Measurements from ENCODE around the gene BRI3BP. TPM values are rescaled to one million over a fixed set of nuclear protein-coding genes. Genes with fewer than 3 reads are reported as not detected.

The BRI3BP gene
- total RNA-seq, 1 donor from 2014 or later, result 4.9 TPM

DNA sequence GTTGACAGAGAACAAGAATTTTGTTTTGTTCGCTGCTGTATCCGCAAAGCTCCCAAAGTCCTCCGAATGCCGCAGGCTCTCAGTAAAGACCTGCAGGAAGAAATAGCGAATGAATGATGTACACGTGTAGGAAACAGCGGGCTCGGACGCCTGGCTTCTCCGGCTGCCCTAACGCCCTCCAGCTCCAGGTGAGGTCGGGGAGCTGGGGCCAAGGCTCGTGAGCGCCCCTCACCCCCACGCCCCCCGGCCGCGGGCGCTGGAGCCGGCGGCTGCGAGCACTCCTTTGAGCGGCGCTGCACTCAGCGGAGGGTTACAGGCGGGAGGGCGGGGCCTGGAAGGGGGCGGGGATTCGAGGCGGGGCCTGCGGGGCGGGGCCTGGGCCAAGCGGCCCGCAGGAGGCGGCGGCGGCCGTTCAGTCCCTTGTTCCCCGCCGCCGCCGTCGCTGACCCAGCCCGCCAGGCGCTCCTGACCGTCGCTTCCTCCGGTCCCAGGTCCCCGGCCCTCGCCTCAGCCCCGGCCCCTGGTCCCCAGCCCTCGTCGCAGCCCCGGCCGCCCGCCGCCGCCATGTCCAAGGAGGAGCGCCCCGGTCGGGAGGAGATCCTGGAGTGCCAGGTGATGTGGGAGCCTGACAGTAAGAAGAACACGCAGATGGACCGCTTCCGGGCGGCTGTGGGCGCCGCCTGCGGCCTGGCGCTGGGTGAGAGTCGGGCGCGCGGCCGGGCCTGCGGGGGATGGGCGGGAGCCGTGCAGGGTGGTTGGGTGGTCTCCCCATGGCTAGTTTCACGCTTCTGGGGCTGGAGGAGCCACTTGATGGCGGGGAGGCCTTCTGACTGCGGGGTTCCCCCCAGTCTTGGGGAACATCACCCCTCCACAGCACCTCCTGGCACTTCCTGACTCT lies 71.8 kb downstream of the BRI3BP start, which contains the start of gene AACS:
Gene AACS (plus strand): TSS at position 415 of the 898 bp plus-strand sequence. CDS start 150 bp downstream, at position 565.
- Mint-ChIP-seq H3K9me3 (ENCODE audit: unreplicated experiment) (no peaks in the 10 kb centered on the region), H3K27ac (ENCODE audit: unreplicated experiment) (peak within 1 kb of the TSS; percentile 41), H3K4me1 (ENCODE audit: unreplicated experiment) (peaks cover 15% of the 10 kb centered on the region), H3K27me3 (ENCODE audit: unreplicated experiment) (peaks cover 17% of the 10 kb centered on the region), H3K4me3 (ENCODE audit: unreplicated experiment) (peak within 1 kb of the TSS; percentile 77), H3K36me3 (ENCODE audit: unreplicated experiment) (no peaks in the 10 kb centered on the region)
- TF ChIP-seq, protein P1, sequence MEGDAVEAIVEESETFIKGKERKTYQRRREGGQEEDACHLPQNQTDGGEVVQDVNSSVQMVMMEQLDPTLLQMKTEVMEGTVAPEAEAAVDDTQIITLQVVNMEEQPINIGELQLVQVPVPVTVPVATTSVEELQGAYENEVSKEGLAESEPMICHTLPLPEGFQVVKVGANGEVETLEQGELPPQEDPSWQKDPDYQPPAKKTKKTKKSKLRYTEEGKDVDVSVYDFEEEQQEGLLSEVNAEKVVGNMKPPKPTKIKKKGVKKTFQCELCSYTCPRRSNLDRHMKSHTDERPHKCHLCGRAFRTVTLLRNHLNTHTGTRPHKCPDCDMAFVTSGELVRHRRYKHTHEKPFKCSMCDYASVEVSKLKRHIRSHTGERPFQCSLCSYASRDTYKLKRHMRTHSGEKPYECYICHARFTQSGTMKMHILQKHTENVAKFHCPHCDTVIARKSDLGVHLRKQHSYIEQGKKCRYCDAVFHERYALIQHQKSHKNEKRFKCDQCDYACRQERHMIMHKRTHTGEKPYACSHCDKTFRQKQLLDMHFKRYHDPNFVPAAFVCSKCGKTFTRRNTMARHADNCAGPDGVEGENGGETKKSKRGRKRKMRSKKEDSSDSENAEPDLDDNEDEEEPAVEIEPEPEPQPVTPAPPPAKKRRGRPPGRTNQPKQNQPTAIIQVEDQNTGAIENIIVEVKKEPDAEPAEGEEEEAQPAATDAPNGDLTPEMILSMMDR (IDR thresholded peaks at IDR 0.05), result no peak
- peak; percentile 87 for DNase-seq (ENCODE audit: extremely low spot score, unreplicated experiment)

DNA sequence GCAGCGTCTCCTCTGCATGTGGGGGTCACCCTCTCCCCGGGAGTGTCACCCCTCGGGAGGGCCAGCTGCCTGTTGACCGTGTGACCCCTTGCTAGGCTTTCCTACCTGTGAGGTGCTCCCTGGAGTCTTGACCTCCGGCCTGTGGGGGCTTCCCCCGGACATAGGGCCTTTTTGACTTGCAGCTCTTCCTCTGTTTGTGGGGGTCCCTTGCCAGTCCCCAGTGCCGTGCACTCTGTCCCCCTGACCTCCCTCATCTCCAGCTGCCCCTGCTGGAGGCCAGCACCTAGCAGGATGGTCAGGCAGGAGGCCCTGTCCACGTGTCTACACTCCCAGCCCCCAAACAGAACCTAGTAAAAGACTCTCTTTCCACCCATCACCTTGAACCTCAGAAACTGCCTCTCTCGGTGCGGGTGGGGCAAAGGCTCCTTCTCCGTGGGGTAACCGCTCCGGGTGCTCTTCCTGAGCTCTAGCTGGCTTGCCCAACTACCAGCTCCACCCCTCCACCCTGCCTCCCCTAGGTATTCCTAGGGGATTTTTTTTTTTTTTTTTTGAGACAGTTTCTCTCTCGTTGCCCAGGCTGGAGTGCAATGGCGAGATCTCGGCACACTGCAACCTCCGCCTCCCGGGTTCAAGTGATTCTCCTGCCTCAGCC lies 72.6 kb downstream of the BRI3BP start:
- TF ChIP-seq, protein P1 (IDR thresholded peaks at IDR 0.05), result no peak
- no peaks in the 10 kb centered on the region for H3K36me3 Mint-ChIP-seq (ENCODE audit: unreplicated experiment)
- H3K4me1 Mint-ChIP-seq (ENCODE audit: unreplicated experiment), result peaks cover 15% of the 10 kb centered on the region
- H3K9me3 Mint-ChIP-seq (ENCODE audit: unreplicated experiment), result no peaks in the 10 kb centered on the region
- peak overlapping the region; percentile 41 for H3K27ac Mint-ChIP-seq (ENCODE audit: unreplicated experiment)
- peak overlapping the region; percentile 77 for H3K4me3 Mint-ChIP-seq (ENCODE audit: unreplicated experiment)
- H3K27me3 Mint-ChIP-seq (ENCODE audit: unreplicated experiment), result peaks cover 10% of the 10 kb centered on the region
- no peak for DNase-seq (ENCODE audit: extremely low spot score, unreplicated experiment)

DNA sequence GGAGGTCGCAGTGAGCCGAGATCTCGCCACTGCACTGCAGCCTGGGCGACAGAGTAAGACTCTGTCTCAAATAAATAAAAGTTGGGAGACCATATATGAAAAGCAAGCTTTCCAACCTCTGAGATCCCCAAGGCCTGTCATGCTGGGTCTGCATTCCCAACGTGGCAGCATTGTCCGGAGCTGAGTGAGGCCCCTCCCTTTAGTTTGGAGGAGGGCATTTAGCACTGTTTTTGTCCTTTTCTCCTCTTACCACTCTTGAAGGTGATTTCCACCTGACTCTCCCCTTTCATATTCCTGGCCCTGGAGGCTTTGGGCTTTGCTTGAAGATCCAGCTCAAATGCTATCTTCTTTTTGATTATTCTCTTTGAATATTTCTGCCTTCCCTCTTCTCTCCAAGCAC lies 74.9 kb downstream of the BRI3BP start:
- no peak overlapping the region for H3K4me3 Mint-ChIP-seq (ENCODE audit: unreplicated experiment)
- peaks cover 3% of the 10 kb centered on the region for H3K36me3 Mint-ChIP-seq (ENCODE audit: unreplicated experiment)
- H3K27me3 Mint-ChIP-seq (ENCODE audit: unreplicated experiment), result peaks cover 4% of the 10 kb centered on the region
- no peak for DNase-seq (ENCODE audit: extremely low spot score, unreplicated experiment)
- TF ChIP-seq, protein P1 (IDR thresholded peaks at IDR 0.05), result no peak
- no peak overlapping the region for H3K27ac Mint-ChIP-seq (ENCODE audit: unreplicated experiment)
- no peaks in the 10 kb centered on the region for H3K9me3 Mint-ChIP-seq (ENCODE audit: unreplicated experiment)
- H3K4me1 Mint-ChIP-seq (ENCODE audit: unreplicated experiment), result peaks cover 15% of the 10 kb centered on the region

DNA sequence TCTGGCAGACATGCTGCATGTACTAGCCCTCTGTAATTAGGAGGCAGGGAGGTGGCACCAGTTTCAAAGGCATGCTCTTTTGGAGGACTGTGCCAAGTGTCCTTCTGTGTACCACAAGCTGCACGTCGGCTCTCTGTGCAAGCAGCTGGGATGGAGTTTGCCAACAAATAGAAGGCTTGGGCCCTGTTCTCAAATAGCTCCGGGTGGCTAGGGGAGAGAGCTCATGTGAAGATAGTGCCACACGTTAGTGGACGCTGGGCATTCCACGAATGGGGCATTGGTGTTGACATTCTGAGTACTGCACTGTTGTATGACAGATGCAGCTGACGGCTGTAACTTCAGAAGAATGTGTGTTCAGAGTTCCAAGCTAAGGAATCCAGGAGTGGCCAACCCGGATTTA lies 76.2 kb downstream of the BRI3BP start:
- Mint-ChIP-seq H3K27ac (ENCODE audit: unreplicated experiment) (no peak overlapping the region), H3K27me3 (ENCODE audit: unreplicated experiment) (no peaks in the 10 kb centered on the region), H3K4me3 (ENCODE audit: unreplicated experiment) (no peak overlapping the region), H3K36me3 (ENCODE audit: unreplicated experiment) (peaks cover 7% of the 10 kb centered on the region), H3K4me1 (ENCODE audit: unreplicated experiment) (peaks cover 13% of the 10 kb centered on the region), H3K9me3 (ENCODE audit: unreplicated experiment) (no peaks in the 10 kb centered on the region)
- TF ChIP-seq, protein P1 (IDR thresholded peaks at IDR 0.05), result no peak
- DNase-seq (ENCODE audit: extremely low spot score, unreplicated experiment), result no peak

DNA sequence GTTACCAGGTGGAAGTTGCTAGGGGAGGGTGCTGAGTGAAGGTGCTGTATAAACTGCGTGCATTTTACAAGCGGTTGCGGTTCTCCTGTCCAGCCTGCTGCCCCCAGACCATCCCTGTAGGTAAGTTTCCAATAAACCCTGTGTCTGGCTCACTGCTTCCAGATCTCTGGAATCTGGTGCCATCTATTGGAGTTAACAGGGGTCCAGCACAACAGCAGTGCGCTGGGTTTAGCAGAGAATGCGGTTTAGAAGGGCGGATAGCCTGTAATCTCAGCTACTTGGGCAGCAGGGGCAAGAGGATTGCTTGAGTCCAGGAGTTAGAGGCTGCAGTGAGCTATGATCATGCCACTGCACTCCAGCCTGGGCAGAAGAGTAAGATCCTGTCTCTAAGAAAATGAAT lies 76.7 kb downstream of the BRI3BP start:
- Mint-ChIP-seq H3K36me3 (ENCODE audit: unreplicated experiment) (peaks cover 7% of the 10 kb centered on the region), H3K27ac (ENCODE audit: unreplicated experiment) (no peak overlapping the region)

More for the DNA sequence above, 76.7 kb downstream of the BRI3BP start:
- peaks cover 11% of the 10 kb centered on the region for H3K4me1 Mint-ChIP-seq (ENCODE audit: unreplicated experiment)
- no peaks in the 10 kb centered on the region for H3K9me3 Mint-ChIP-seq (ENCODE audit: unreplicated experiment)
- DNase-seq (ENCODE audit: extremely low spot score, unreplicated experiment), result no peak
- no peak overlapping the region for H3K4me3 Mint-ChIP-seq (ENCODE audit: unreplicated experiment)
- TF ChIP-seq, protein P1 (IDR thresholded peaks at IDR 0.05), result peak; percentile 24
- no peaks in the 10 kb centered on the region for H3K27me3 Mint-ChIP-seq (ENCODE audit: unreplicated experiment)

Measured in osteocyte (in vitro differentiated cells).